Right cardiac atrium (tissue), 5 donors: ENCODE data around the gene WDR37. TPM values are rescaled to one million over a fixed set of nuclear protein-coding genes. Genes with fewer than 3 reads are reported as not detected.

ENCODE experiments used
- ATAC-seq, 2 donors: fragments of 200-7000 bp; cut with Tn5 transposase; one replicate each; pipeline versions ENCODE4 v1.8.0 to v1.9.1; 2020; ENCODE audit warnings: moderate library complexity in 2 of 2, mild to moderate bottlenecking in 1 of 2
- DNase-seq, 3 donors: peaks; one replicate each; pipeline ENCODE4 v3.0.0-alpha.2; 2020
- H3K27ac ChIP-seq: one replicate; pipeline ENCODE4 v1.5.1; 2013; ENCODE audit warnings: mild to moderate bottlenecking, low read length, control low read depth, moderate library complexity
- H3K27me3 ChIP-seq: one replicate; pipeline ENCODE4 v1.6.1; 2013; ENCODE audit not compliant: control insufficient read depth, insufficient read depth
- H3K4me1 ChIP-seq: one replicate; pipeline ENCODE4 v1.6.1; 2013; ENCODE audit warnings: low read length; ENCODE audit not compliant: control insufficient read depth, insufficient read depth
- H3K4me3 ChIP-seq: one replicate; pipeline ENCODE4 v1.5.1; 2013; ENCODE audit warnings: low read length, control low read depth
- H3K9me3 ChIP-seq: one replicate; pipeline ENCODE4 v1.6.1; 2013; ENCODE audit warnings: low read length; ENCODE audit not compliant: control insufficient read depth
- WGBS: extraction: QIAGEN DNeasy Blood & Tissue Kit; methylation state at CpG from one replicate; pipeline ENCODE4 v1.1.7; 2013; 5-methylcytosine and 5-hydroxymethylcytosine counted together
- intact Hi-C, 4 donors: fragments of 100-400 bp; cut with DNase I; formaldehyde crosslinking; loops; one replicate each; pipeline versions ENCODE4 v1.11.0 to v1.14.0; 2022 to 2023
- polyA plus RNA-seq: library from polyadenylated mRNA; stranded (reverse); fragments of 200-250 nt; gene quantifications from one replicate; pipeline ENCODE4 v1.2.3, GENCODE V29; 2013
- total RNA-seq, 4 donors: library from RNA; stranded (reverse); fragmentation: NEBNext Ultra II Directional; extraction: Animal tissue kit (Norgen Biotek cat#: 25700); gene quantifications; one replicate each; pipeline ENCODE4 v1.2.1, GENCODE V29; 2021
- donor health status: healthy with polysubstance abuse.
- donor health status: DM: no; HTN: yes; CAD: no.
- donor health status: DM: no; HTN: no; CAD: no.
- donor health status: DM: no; HTN: yes; CAD: no; lungs with severe emphysema.
- donor health status: DM: yes; HTN: yes; CAD: no.

Gene WDR37
- total and polyA plus RNA-seq, 5 donors = 9.7 to 35.6 (median 31.9) TPM

- no peaks in the 10 kb centered on the region for H3K4me1 ChIP-seq
- ATAC-seq (no peak), DNase-seq (peak in 1 of 3 donors; percentile 45)
- WGBS = 97% methylated on average over 21 of the region's 21 CpGs
- no peak overlapping the region for H3K4me3 ChIP-seq
- no peaks in the 10 kb centered on the region for H3K27me3 ChIP-seq
- no peak overlapping the region for H3K27ac ChIP-seq
- no peaks in the 10 kb centered on the region for H3K9me3 ChIP-seq
- intact Hi-C loops = no loop called here
Observed at GRCh38 chr10:1128649-1129048, 72.5 kb downstream of the WDR37 start.

- Histone ChIP-seq H3K27ac (no peak overlapping the region), H3K4me1 (no peaks in the 10 kb centered on the region), H3K27me3 (no peaks in the 10 kb centered on the region), H3K4me3 (no peak overlapping the region), H3K9me3 (no peaks in the 10 kb centered on the region)
- intact Hi-C loops = no loop called here
- WGBS = 96% methylated on average over 10 of the region's 10 CpGs
- DNase-seq (no peak), ATAC-seq (no peak)
Observed at GRCh38 chr10:1130226-1130625, 74.0 kb downstream of the WDR37 start.

- WGBS = 96% methylated on average over 12 of the region's 12 CpGs
- Histone ChIP-seq H3K4me3 (no peak overlapping the region), H3K4me1 (no peaks in the 10 kb centered on the region), H3K27me3 (no peaks in the 10 kb centered on the region), H3K9me3 (no peaks in the 10 kb centered on the region), H3K27ac (no peak overlapping the region)
- ATAC-seq (no peak), DNase-seq (peak in 1 of 3 donors; percentile 45)
- intact Hi-C loops = no loop called here
Observed at GRCh38 chr10:1130995-1131790, 75.0 kb downstream of the WDR37 start.

GRCh38 chr10:1132584-1132983 lies 76.4 kb downstream of the WDR37 start:
- 86% methylated on average over 10 of the region's 10 CpGs for WGBS
- intact Hi-C loops = no loop called here
- ATAC-seq (peak in 1 of 2 donors; percentile 15), DNase-seq (peak in 1 of 3 donors; percentile 48)
- no peaks in the 10 kb centered on the region for H3K9me3 ChIP-seq
- H3K27ac ChIP-seq = no peak overlapping the region
- H3K4me3 ChIP-seq = no peak overlapping the region
- no peaks in the 10 kb centered on the region for H3K27me3 ChIP-seq
- H3K4me1 ChIP-seq = no peaks in the 10 kb centered on the region

GRCh38 chr10:1133495-1134045 lies 77.4 kb downstream of the WDR37 start:
- ATAC-seq (no peak), DNase-seq (no peak)
- Histone ChIP-seq H3K4me3 (no peak overlapping the region), H3K9me3 (no peaks in the 10 kb centered on the region), H3K4me1 (no peaks in the 10 kb centered on the region), H3K27ac (no peak overlapping the region), H3K27me3 (no peaks in the 10 kb centered on the region)
- 93% methylated on average over 3 of the region's 3 CpGs for WGBS
- intact Hi-C loops = no loop called here

- no peak overlapping the region for H3K4me3 ChIP-seq
- no peaks in the 10 kb centered on the region for H3K4me1 ChIP-seq
- intact Hi-C loops = no loop called here
- ATAC-seq (peak in 1 of 2 donors; percentile 36), DNase-seq (no peak)
- no peaks in the 10 kb centered on the region for H3K27me3 ChIP-seq
- 62% methylated on average over 2 of the region's 2 CpGs for WGBS
- no peaks in the 10 kb centered on the region for H3K9me3 ChIP-seq
- no peak overlapping the region for H3K27ac ChIP-seq
Observed at GRCh38 chr10:1134156-1134555, 78.0 kb downstream of the WDR37 start.

- no peak for ATAC-seq
- H3K27ac ChIP-seq = no peak overlapping the region
- no peak overlapping the region for H3K4me3 ChIP-seq
- intact Hi-C loops = loop anchor here in 1 of 4 donors (5.0 kb wide), 1 partner anchor 941 kb away; no protein-coding TSS in a partner anchor
- no peaks in the 10 kb centered on the region for H3K27me3 ChIP-seq
- no peaks in the 10 kb centered on the region for H3K4me1 ChIP-seq
- H3K9me3 ChIP-seq = no peaks in the 10 kb centered on the region
- no peak for DNase-seq
Observed at GRCh38 chr10:1136268-1136667, 80.1 kb downstream of the WDR37 start.

- intact Hi-C loops = loop anchor here in 1 of 4 donors (5.0 kb wide), 1 partner anchor 940 kb away; no protein-coding TSS in a partner anchor
- ATAC-seq (no peak), DNase-seq (no peak)
- Histone ChIP-seq H3K9me3 (no peaks in the 10 kb centered on the region), H3K27ac (no peak overlapping the region), H3K4me3 (no peak overlapping the region), H3K4me1 (no peaks in the 10 kb centered on the region), H3K27me3 (no peaks in the 10 kb centered on the region)
- 85% methylated on average over 10 of the region's 10 CpGs for WGBS
Observed at GRCh38 chr10:1137499-1138163, 81.4 kb downstream of the WDR37 start.

- H3K27me3 ChIP-seq = no peaks in the 10 kb centered on the region
- H3K9me3 ChIP-seq = no peaks in the 10 kb centered on the region
- H3K4me3 ChIP-seq = no peak overlapping the region
- WGBS = 75% methylated on average over 1 of the region's 1 CpG
- H3K4me1 ChIP-seq = no peaks in the 10 kb centered on the region
- ATAC-seq (no peak), DNase-seq (no peak)
- intact Hi-C loops = loop anchor here in 1 of 4 donors (5.0 kb wide), 1 partner anchor 939 kb away; no protein-coding TSS in a partner anchor
- no peak overlapping the region for H3K27ac ChIP-seq
Observed at GRCh38 chr10:1138529-1138928, 82.3 kb downstream of the WDR37 start.

- H3K4me3 ChIP-seq = no peak overlapping the region
- H3K27ac ChIP-seq = no peak overlapping the region
- ATAC-seq (no peak), DNase-seq (no peak)
- H3K9me3 ChIP-seq = no peaks in the 10 kb centered on the region
- WGBS = 68% methylated on average over 7 of the region's 7 CpGs
- intact Hi-C loops = no loop called here
- H3K27me3 ChIP-seq = no peaks in the 10 kb centered on the region
- no peaks in the 10 kb centered on the region for H3K4me1 ChIP-seq
Observed at GRCh38 chr10:1141261-1141660, 85.1 kb downstream of the WDR37 start.

- intact Hi-C loops = no loop called here
Observed at GRCh38 chr10:1141701-1142100, 85.5 kb downstream of the WDR37 start.

More at GRCh38 chr10:1141701-1142100, 85.5 kb downstream of the WDR37 start:
- Histone ChIP-seq H3K27me3 (no peaks in the 10 kb centered on the region), H3K4me3 (no peak overlapping the region), H3K9me3 (no peaks in the 10 kb centered on the region), H3K27ac (no peak overlapping the region), H3K4me1 (no peaks in the 10 kb centered on the region)
- 91% methylated on average over 11 of the region's 11 CpGs for WGBS
- DNase-seq (no peak), ATAC-seq (no peak)
